Measurements from ENCODE around the gene NKX1-2. TPM values are rescaled to one million over a fixed set of nuclear protein-coding genes. Genes with fewer than 3 reads are reported as not detected.

NKX1-2 gene
- polyA plus RNA-seq, 2 of the 4 experiments (the other 2 are of a cell fraction), result 0.08 to 0.16 TPM

- no peaks in the 10 kb centered on the region for H3K9me3 ChIP-seq
- H3K4me1 ChIP-seq, result no peaks in the 10 kb centered on the region; the same call in 2 of the 3 replicates
- CTCF ChIA-PET, result interaction anchor here (1.5 kb wide), 1 partner anchor 11 kb away, joined by 3 read pairs; the partner anchor contains the start of gene OAT
- DNase-seq (ENCODE audit: low read depth in 1 of 2, low spot score in 1 of 2) (no peak), FAIRE-seq (no peak), ATAC-seq (no peak)
- no peak overlapping the region for H3K27ac ChIP-seq
- no peak overlapping the region for H3K4me2 ChIP-seq
- TF ChIP-seq RNF2 (IDR thresholded peaks at IDR 0.05; ENCODE audit: borderline replicate concordance, low read depth) (no peak), MAFK (IDR thresholded peaks at IDR 0.05; ENCODE audit: partially characterized antibody) (no peak), KDM1A (IDR thresholded peaks at IDR 0.05; ENCODE audit: low read depth) (no peak), HOXB5 (CRISPR knock-in tag; IDR thresholded peaks at IDR 0.05) (no peak), FOXS1 (CRISPR knock-in tag; IDR thresholded peaks at IDR 0.05) (no peak), PBX3 (IDR thresholded peaks at IDR 0.05) (no peak), RFX5 (IDR thresholded peaks at IDR 0.05) (no peak), KDM5A (IDR thresholded peaks at IDR 0.05) (no peak), NPAS2 (CRISPR knock-in tag; IDR thresholded peaks at IDR 0.05; ENCODE audit: borderline replicate concordance) (no peak), HES2 (IDR thresholded peaks at IDR 0.05) (no peak), NR3C1 (IDR thresholded peaks at IDR 0.05) (no peak), TP53 (CRISPR knock-in tag; IDR thresholded peaks at IDR 0.05) (no peak), CBX8 (IDR thresholded peaks at IDR 0.05) (no peak), POLR2AphosphoS2 (conservative IDR thresholded peaks at IDR 0.05; ENCODE audit: low read length) (no peak), RCOR1 (IDR thresholded peaks at IDR 0.05; ENCODE audit: low read depth, low read length) (no peak), MAZ (IDR thresholded peaks at IDR 0.05; ENCODE audit: borderline replicate concordance, low read depth, low read length) (no peak), JUNB (IDR thresholded peaks at IDR 0.05) (no peak)
- TF ChIP-seq, protein P1, sequence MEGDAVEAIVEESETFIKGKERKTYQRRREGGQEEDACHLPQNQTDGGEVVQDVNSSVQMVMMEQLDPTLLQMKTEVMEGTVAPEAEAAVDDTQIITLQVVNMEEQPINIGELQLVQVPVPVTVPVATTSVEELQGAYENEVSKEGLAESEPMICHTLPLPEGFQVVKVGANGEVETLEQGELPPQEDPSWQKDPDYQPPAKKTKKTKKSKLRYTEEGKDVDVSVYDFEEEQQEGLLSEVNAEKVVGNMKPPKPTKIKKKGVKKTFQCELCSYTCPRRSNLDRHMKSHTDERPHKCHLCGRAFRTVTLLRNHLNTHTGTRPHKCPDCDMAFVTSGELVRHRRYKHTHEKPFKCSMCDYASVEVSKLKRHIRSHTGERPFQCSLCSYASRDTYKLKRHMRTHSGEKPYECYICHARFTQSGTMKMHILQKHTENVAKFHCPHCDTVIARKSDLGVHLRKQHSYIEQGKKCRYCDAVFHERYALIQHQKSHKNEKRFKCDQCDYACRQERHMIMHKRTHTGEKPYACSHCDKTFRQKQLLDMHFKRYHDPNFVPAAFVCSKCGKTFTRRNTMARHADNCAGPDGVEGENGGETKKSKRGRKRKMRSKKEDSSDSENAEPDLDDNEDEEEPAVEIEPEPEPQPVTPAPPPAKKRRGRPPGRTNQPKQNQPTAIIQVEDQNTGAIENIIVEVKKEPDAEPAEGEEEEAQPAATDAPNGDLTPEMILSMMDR (IDR thresholded peaks at IDR 0.05), result no peak
- no peak overlapping the region for H3K4me3 ChIP-seq
- 57% methylated on average over 5 of the region's 5 CpGs for WGBS (ENCODE audit: missing lambda C conversion rate)
- POLR2A ChIA-PET, result no interaction called here
Observed at GRCh38 chr10:124429576-124429975, 20.3 kb downstream of the NKX1-2 start.

DNA sequence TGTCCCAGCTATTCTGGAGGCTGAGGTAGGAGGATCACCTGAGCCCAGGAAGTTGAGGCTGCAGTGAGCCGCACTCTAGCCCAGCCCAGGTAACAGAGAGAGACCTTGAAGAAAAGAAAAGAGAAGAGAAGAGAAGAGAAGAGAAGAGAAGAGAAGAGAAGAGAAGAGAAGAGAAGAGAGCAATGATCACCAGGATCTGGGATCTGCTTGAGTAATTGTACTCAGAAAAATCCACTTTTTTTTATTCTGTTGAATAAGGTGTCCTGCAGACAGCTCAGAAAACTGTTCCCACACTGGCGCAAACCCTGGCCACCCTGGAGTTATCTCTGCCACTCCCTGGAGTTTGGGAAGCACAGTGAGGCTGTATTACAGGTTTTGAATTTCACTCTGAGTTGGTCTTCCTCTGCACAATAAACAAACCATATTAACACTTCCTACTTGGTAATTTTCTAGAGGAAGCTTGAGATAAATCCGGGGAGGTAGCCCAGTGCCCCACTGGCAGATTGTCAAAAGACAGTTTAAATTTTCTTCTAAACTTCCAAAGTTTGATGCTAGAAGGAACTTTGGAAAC, 21.5 kb downstream of the NKX1-2 start:
- Histone ChIP-seq H3K4me1 (no peaks in the 10 kb centered on the region), H3K9me3 (no peaks in the 10 kb centered on the region), H3K4me2 (0 out of 3 replicates have a peak overlapping the region, but pooled peaks have one; percentile 16), H3K4me3 (no peak overlapping the region), H3K27ac (no peak overlapping the region)
- 38% methylated on average over 3 of the region's 3 CpGs for WGBS (ENCODE audit: missing lambda C conversion rate)
- no peak for DNase-seq (ENCODE audit: low read depth in 1 of 2, low spot score in 1 of 2)
- CTCF ChIA-PET, result interaction anchor here (0.6 to 1.6 kb wide), 4 partner anchors 9 to 434 kb away, joined by 3 to 7 read pairs (median 4); partner anchors contain the start of gene OAT
- POLR2A ChIA-PET, result interaction anchor here (0.9 to 1.1 kb wide), 2 partner anchors 9 to 10 kb away, joined by 5 to 6 read pairs; no protein-coding TSS in a partner anchor
- TF ChIP-seq TFCP2L1 (CRISPR knock-in tag; IDR thresholded peaks at IDR 0.05) (no peak), FOSL2 (IDR thresholded peaks at IDR 0.05) (no peak), FOSL2 (CRISPR knock-in tag; IDR thresholded peaks at IDR 0.05) (no peak), CEBPB (IDR thresholded peaks at IDR 0.05) (no peak), EHMT2 (IDR thresholded peaks at IDR 0.05; ENCODE audit: low read depth) (no peak), MYC (IDR thresholded peaks at IDR 0.05; ENCODE audit: borderline replicate concordance, low read length) (no peak), SREBF2 (IDR thresholded peaks at IDR 0.05) (no peak), E2F6 (IDR thresholded peaks at IDR 0.05; ENCODE audit: borderline replicate concordance, low read depth) (no peak), RFX5 (IDR thresholded peaks at IDR 0.05) (no peak), NR3C1 (IDR thresholded peaks at IDR 0.05) (no peak), CBX2 (IDR thresholded peaks at IDR 0.05; ENCODE audit: borderline replicate concordance, low read depth) (no peak), JUNB (IDR thresholded peaks at IDR 0.05) (no peak), MAFK (IDR thresholded peaks at IDR 0.05; ENCODE audit: partially characterized antibody) (no peak), ESRRA (IDR thresholded peaks at IDR 0.05; ENCODE audit: borderline replicate concordance, low read length) (no peak), KDM1A (IDR thresholded peaks at IDR 0.05; ENCODE audit: low read depth) (no peak)
- TF ChIP-seq, protein P2, sequence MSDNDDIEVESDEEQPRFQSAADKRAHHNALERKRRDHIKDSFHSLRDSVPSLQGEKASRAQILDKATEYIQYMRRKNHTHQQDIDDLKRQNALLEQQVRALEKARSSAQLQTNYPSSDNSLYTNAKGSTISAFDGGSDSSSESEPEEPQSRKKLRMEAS (IDR thresholded peaks at IDR 0.05), result no peak
- TF ChIP-seq, protein P3, sequence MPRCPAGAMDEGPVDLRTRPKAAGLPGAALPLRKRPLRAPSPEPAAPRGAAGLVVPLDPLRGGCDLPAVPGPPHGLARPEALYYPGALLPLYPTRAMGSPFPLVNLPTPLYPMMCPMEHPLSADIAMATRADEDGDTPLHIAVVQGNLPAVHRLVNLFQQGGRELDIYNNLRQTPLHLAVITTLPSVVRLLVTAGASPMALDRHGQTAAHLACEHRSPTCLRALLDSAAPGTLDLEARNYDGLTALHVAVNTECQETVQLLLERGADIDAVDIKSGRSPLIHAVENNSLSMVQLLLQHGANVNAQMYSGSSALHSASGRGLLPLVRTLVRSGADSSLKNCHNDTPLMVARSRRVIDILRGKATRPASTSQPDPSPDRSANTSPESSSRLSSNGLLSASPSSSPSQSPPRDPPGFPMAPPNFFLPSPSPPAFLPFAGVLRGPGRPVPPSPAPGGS (IDR thresholded peaks at IDR 0.05), result no peak
- ATAC-seq, result peak in 1 of 2 experiments; percentile 32; a peak in 1 of 6 replicates
- no peak for FAIRE-seq
